Chondrocyte (in vitro differentiated cells): ENCODE data around the gene CFAP74. TPM values are rescaled to one million over a fixed set of nuclear protein-coding genes. Genes with fewer than 3 reads are reported as not detected.
A peak's percentile ranks its signal among the peaks of the same experiment; 100 is the strongest.

Source experiments
- DNase-seq: peaks from one replicate; pipeline ENCODE4 v3.0.0; 2021; ENCODE audit warnings: mixed read lengths, low spot score
- H3K27ac Mint-ChIP-seq: one replicate; pipeline ENCODE4 v1.8.0; 2021; ENCODE audit warnings: mild to moderate bottlenecking, moderate library complexity, mixed read lengths; ENCODE audit not compliant: unreplicated experiment
- H3K27me3 Mint-ChIP-seq: 2 replicates; pipeline ENCODE4 v1.8.0; 2021; ENCODE audit warnings: low read depth, mixed read lengths
- H3K36me3 Mint-ChIP-seq: 2 replicates; pipeline ENCODE4 v1.8.0; 2021; ENCODE audit warnings: low read depth, mixed read lengths
- H3K4me1 Mint-ChIP-seq: 2 replicates; pipeline ENCODE4 v1.8.0; 2021; ENCODE audit warnings: low read depth, mild to moderate bottlenecking, mixed read lengths
- H3K4me3 Mint-ChIP-seq: one replicate; pipeline ENCODE4 v1.8.0; 2021; ENCODE audit warnings: mild to moderate bottlenecking, moderate library complexity, mixed read lengths; ENCODE audit not compliant: unreplicated experiment
- H3K9me3 Mint-ChIP-seq: 2 replicates; pipeline ENCODE4 v1.8.0; 2021; ENCODE audit warnings: low read depth, mixed read lengths
- total RNA-seq: library from RNA; stranded (reverse); gene quantifications from 3 replicates; pipeline ENCODE4 v1.2.1, GENCODE V29; 2021
- TF ChIP-seq, protein P1 (sequence below): fragments of 200-600 bp; sonication (generic); IDR thresholded peaks from 2 replicates; pipeline ENCODE4 v1.5.0; 2021; ENCODE audit warnings: antibody characterized with exemption, mild to moderate bottlenecking, moderate library complexity

Gene CFAP74
- total RNA-seq, 1 donor from 2014 or later = not detected

- H3K36me3 Mint-ChIP-seq = no peaks in the 10 kb centered on the region
- no peak overlapping the region for H3K27ac Mint-ChIP-seq
- H3K4me3 Mint-ChIP-seq = no peak overlapping the region
- peaks cover 36% of the 10 kb centered on the region for H3K4me1 Mint-ChIP-seq
- DNase-seq = no peak
- TF ChIP-seq, protein P1, sequence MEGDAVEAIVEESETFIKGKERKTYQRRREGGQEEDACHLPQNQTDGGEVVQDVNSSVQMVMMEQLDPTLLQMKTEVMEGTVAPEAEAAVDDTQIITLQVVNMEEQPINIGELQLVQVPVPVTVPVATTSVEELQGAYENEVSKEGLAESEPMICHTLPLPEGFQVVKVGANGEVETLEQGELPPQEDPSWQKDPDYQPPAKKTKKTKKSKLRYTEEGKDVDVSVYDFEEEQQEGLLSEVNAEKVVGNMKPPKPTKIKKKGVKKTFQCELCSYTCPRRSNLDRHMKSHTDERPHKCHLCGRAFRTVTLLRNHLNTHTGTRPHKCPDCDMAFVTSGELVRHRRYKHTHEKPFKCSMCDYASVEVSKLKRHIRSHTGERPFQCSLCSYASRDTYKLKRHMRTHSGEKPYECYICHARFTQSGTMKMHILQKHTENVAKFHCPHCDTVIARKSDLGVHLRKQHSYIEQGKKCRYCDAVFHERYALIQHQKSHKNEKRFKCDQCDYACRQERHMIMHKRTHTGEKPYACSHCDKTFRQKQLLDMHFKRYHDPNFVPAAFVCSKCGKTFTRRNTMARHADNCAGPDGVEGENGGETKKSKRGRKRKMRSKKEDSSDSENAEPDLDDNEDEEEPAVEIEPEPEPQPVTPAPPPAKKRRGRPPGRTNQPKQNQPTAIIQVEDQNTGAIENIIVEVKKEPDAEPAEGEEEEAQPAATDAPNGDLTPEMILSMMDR = no peak
- H3K27me3 Mint-ChIP-seq = no peaks in the 10 kb centered on the region
- no peaks in the 10 kb centered on the region for H3K9me3 Mint-ChIP-seq
Observed at GRCh38 chr1:1892763-1893120, 110.8 kb downstream of the CFAP74 start.

GRCh38 chr1:1892079-1892762 lies 111.4 kb downstream of the CFAP74 start:
- no peaks in the 10 kb centered on the region for H3K27me3 Mint-ChIP-seq
- no peaks in the 10 kb centered on the region for H3K36me3 Mint-ChIP-seq
- no peak for DNase-seq
- H3K27ac Mint-ChIP-seq = peak overlapping the region; percentile 86
- peak overlapping the region; percentile 73 for H3K4me3 Mint-ChIP-seq
- peaks cover 40% of the 10 kb centered on the region for H3K4me1 Mint-ChIP-seq
- TF ChIP-seq, protein P1 = no peak
- no peaks in the 10 kb centered on the region for H3K9me3 Mint-ChIP-seq

- peak; percentile 93 for DNase-seq
- Mint-ChIP-seq H3K4me3 (peak overlapping the region; percentile 73), H3K27me3 (no peaks in the 10 kb centered on the region), H3K27ac (peak overlapping the region; percentile 86), H3K4me1 (peaks cover 43% of the 10 kb centered on the region), H3K9me3 (no peaks in the 10 kb centered on the region), H3K36me3 (no peaks in the 10 kb centered on the region)
- TF ChIP-seq, protein P1 = peak; percentile 20
Observed at GRCh38 chr1:1891349-1892078, 112.1 kb downstream of the CFAP74 start.

DNA sequence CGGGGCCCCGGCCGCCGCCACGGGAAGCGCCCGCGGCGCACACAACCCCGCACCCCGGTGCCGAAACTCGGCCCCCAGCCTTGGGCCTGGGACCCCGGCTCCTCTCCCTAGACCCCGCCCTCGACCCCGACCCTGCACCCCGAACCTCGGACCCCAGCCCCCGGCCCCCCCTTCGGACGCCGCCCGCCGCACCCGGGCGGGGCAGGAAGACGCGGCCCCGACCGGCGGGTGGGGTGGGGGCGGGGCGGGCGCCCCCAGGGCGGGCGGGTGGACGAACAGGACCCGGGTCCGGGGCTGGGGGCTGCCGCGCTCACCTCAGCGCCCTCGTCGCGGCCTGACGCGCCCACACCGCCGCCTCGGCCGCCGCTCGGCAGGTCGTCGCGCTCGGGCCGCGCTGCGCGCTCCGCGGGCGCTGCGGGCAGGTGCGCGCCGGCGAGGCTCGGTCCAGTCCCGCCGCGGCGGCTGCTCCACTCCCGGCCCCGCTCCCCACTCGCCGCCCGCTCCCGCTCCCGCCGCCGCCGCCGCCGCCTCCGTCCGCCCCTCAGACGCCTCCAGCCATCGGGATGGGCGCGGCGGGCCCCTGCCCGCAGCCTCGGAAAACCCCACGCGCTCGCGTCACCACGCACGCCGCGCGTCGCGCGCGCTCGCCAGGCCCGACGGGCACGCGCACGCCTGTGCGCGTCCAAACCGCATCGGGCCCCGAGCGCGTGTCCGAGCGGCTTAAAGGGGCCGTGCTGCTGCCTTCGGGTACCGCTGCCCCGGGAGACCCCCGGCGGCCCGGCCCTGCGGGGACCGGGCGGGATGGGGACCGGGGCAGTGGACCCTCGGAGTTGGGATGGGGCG lies 112.9 kb downstream of the CFAP74 start, which contains the start of gene GNB1:
GNB1 (minus strand) TSS at position 582 of the 843 bp plus-strand sequence. CDS start 65,634 bp downstream, outside the sequence.
- TF ChIP-seq, protein P1 = no peak
- Mint-ChIP-seq H3K4me3 (peak within 1 kb of the TSS; percentile 85), H3K36me3 (no peaks in the 10 kb centered on the region), H3K27me3 (no peaks in the 10 kb centered on the region), H3K4me1 (peaks cover 49% of the 10 kb centered on the region), H3K9me3 (no peaks in the 10 kb centered on the region), H3K27ac (peak within 1 kb of the TSS; percentile 86)
- peak; percentile 94 for DNase-seq
